ENCODE results near the gene TMEM204. TPM values are rescaled to one million over a fixed set of nuclear protein-coding genes. Genes with fewer than 3 reads are reported as not detected.

The TMEM204 gene
- total RNA-seq, 4 donors from 2014 or later, result 14.1 to 87.6 (median 24.6) TPM

DNA sequence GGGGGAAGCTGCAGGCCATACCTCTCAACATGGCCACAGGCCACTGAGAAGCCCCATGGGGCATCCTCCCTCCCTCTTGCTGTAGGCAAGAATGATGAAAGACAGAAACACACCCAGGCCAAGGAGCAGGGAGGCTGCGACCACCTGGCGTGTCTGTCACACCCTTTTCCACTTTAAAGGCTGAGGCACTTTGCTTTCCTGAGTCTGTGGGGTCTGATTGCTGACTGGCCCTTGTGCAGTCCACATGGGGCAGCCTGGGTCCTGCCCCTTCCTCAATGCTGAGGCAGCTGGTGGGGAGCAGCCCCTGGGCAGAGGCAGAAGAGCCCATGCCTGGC is 8.7 kb downstream of the TMEM204 start:
- no peak for TF ChIP-seq CTCF (IDR thresholded peaks at IDR 0.05; ENCODE audit: low read depth)

- no peak for TF ChIP-seq CTCF (IDR thresholded peaks at IDR 0.05; ENCODE audit: low read depth)
Observed at GRCh38 chr16:1542533-1542932, 9.1 kb downstream of the TMEM204 start.

- TF ChIP-seq CTCF (IDR thresholded peaks at IDR 0.05; ENCODE audit: low read depth), result no peak
Observed at GRCh38 chr16:1543085-1543896, 9.8 kb downstream of the TMEM204 start.

DNA sequence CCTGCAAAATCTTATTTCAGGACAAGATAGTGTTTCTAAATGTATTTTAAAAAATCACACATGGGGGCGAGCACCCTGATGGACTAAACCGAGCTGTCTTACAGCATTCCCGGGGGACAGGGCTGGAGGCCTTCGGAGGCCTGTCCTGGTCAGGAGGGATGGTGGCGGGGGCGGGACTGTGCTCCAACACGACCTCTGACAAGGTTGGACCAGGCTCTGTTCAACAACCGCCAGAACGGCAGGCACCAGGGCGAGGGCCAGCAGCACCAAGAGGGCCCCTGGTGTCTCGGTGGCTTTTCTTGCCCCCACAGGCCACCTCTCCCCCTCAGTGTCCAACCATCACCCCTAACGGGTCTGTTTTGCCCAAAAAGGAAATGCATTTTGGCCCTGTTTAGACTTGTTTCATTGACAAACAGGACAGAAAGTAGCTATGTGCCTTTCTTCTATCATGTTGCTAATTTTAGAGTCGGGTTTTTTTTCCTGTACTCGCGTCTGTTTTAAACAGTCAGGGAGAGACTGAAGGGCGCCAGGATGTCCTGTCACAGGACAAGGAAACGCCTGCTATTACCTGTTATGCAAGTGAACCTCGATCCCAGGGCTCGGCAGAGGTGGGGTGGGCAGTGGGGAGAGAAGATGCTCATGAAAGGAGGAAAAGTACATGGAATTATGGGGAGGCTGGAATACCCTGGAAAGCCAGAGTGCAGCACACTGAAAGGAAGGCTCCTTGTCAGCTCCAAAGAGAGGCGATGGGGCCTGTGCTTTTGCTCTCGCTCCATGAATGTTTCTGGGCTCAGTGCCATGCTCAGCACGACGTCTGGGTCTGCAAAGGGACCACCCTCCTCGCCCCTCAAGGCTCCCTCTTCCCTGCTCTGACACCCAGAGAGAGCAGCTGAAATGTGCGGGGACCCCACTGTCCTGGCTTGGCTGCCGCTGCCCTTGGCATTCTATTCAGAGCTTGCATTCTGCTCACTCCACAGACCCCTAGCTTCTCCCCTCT is 11.9 kb downstream of the TMEM204 start:
- TF ChIP-seq CTCF (IDR thresholded peaks at IDR 0.05; ENCODE audit: low read depth), result no peak

DNA sequence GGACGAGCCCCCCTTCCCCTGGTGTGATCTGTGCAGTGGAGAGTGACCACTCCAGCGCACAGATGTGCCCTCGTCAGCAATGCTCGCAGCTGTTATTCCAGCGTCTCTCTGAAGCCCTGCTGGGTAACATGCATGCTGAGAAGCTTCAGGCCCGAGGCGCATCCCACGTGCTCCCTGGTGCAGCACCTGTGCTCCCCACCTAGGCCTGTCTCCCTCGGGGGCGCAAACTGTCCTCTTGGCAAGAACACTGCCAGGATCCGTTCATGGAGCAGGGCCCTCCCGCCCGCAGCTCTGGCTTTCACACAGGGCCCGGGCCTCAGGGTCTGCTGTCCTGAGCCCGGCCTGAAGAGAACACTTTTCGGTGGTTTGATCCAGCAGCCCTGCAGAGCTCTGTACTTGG is 13.0 kb downstream of the TMEM204 start:
- no peak for TF ChIP-seq CTCF (IDR thresholded peaks at IDR 0.05; ENCODE audit: low read depth)

- no peak for TF ChIP-seq CTCF (IDR thresholded peaks at IDR 0.05; ENCODE audit: low read depth)
Observed at GRCh38 chr16:1548233-1548632, 14.8 kb downstream of the TMEM204 start.

DNA sequence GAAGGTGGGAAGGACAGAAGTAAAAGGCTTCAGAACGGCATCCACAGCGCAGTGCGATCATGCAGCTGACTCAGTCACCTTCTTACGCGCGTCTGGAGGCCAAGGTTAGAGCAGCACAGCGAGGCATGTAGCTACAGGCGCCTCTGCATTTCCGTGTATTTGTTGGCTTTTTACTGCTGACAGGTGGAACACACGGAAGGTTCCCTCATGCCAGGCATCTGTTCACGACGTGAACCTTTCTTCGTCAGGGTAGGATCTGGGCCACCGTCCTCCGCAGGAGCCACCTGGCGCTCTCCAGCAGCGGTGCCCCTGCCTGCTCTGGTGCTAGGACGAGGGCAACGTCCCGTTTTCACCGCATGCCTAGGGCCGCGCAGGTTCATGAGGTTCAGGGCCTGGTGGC is 15.3 kb downstream of the TMEM204 start:
- no peak for TF ChIP-seq CTCF (IDR thresholded peaks at IDR 0.05; ENCODE audit: low read depth)

All from subcutaneous adipose tissue (tissue), 4 donors.